HG03575 (cell line): ENCODE measurements around the gene TP53AIP1.

Experiments
- ATAC-seq: cut with Tn5 transposase; IDR thresholded peaks from one replicate; pipeline ENCODE4 v1.9.1; 2021; ENCODE audit not compliant: unreplicated experiment, insufficient number of reproducible peaks, low FRiP score; ENCODE audit errors: extremely low read depth

Gene TP53AIP1

DNA sequence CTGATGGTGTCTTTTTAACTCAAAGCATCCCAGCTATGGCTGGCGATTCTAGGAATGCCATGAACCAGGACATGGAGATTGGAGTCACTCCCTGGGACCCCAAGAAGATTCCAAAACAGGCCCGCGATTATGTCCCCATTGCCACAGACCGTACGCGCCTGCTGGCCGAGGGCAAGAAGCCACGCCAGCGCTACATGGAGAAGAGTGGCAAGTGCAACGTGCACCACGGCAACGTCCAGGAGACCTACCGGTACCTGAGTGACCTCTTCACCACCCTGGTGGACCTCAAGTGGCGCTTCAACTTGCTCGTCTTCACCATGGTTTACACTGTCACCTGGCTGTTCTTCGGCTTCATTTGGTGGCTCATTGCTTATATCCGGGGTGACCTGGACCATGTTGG, 31.4 kb downstream of the TP53AIP1 start:
- no peak for ATAC-seq

GRCh38 chr11:128910576-128910975, 32.1 kb downstream of the TP53AIP1 start:
- no peak for ATAC-seq

DNA sequence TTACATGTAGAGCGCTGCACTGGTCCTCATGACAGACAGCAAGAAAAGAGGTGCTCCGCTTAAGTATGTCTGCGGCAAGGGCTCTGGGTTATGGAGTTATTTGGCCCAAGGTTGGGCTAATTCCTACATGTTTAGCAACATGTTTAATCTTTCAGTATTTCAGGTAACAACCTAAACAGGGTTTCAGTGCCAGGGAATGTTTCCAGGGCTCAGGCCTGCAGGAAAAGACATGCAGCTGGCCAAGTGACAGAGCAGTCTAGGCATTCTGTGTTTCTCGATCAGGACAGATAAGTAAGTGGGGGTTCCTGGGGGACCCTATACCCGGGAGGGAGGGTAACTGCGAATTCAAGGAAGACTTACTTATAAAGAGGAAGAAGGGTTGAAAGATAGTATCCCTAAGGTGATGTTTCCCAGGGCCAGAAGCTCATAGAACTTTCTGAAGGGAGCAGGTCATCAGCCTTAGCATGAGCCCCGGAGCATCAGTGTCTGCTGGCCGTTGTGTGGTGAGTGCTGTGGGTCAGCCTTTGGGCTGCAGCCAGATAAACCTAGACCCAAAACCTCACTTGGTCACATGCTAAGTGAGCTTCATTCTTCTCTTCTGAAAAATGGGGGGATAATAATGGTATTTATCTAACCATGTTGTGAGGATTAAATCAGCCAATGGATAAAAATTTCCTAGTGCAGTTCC, 33.1 kb downstream of the TP53AIP1 start:
- no peak for ATAC-seq

- no peak for ATAC-seq
These were observed 34.1 kb downstream of the TP53AIP1 start for GRCh38 chr11:128908391-128909246.

- no peak for ATAC-seq
These were observed 35.1 kb downstream of the TP53AIP1 start for GRCh38 chr11:128907585-128907984.

DNA sequence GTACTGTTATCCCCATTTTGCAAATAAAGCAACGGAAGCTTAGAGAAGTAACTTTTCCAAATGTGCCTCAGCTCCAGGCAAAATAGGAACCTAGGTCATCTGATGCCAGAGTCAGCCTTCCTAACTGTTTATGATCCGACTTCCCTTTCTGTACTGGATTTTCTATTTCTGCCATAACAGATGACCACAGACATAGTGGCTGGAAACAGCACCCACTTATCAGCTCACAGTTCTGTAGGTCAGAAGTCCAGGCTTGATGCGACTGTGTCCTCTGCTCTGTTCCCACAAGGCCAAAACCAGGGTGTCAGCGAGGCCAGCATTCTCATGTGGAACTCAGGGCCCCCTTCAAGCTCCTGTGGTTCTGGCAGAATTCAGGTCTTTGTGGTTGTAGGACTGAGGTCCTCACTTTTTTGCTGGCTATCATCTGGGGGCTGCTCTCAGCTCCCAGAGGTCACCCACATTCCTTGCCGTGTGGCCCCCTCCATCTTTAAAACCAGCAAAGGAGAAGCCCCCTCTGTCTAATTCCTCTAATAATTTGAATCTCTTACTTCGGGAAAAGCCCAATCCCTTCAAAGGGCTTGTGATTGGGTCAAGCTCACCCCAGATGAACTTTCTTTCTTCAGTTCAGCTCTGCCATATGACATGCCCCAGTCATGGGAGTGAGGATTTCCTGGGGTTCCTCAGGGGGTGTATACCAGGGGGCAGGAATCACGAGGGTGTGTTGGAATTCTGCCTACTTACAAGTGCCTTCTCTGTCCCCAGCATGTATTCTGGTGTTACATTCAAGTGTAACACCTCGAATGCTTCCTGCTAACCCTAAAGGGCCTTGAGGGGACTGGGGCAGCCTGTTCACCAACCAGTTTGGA, 36.3 kb downstream of the TP53AIP1 start:
- no peak for ATAC-seq

GRCh38 chr11:128905345-128906184, 37.1 kb downstream of the TP53AIP1 start:
- ATAC-seq, result no peak

DNA sequence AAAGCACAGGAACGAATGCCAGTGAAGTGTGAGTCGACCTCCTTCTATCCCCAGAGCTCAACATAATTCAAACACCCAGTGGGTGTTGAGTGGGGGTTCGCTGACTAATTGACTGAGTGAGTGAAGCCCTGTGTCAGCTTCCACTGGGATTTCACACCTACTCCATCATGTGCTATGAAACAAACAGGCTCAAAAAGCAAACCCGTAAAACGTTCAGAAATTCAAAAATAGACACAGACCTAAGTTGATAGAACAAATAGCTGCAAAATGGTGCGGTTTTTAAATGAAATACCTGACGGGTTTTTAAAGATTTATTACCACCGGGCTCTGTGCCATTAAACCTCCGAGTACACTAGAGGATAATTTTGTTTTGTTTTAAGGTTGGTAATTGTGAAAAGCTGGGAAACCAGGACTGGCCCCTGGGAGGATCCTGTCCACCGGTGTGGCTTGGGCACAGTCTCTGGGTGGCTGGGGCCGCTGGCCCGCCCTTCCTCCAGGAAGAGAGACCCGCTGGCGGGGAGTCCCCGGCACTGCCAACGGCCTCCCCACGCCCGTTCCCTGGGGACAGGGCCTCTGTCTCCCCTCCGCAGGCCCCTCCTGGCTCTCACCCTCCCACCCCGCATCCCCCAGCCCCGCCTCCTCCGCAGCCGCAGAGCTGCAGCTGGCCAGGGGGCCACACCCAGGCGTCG, 37.9 kb downstream of the TP53AIP1 start:
- ATAC-seq, result no peak

GRCh38 chr11:128904303-128904655, 38.4 kb downstream of the TP53AIP1 start:
- no peak for ATAC-seq

DNA sequence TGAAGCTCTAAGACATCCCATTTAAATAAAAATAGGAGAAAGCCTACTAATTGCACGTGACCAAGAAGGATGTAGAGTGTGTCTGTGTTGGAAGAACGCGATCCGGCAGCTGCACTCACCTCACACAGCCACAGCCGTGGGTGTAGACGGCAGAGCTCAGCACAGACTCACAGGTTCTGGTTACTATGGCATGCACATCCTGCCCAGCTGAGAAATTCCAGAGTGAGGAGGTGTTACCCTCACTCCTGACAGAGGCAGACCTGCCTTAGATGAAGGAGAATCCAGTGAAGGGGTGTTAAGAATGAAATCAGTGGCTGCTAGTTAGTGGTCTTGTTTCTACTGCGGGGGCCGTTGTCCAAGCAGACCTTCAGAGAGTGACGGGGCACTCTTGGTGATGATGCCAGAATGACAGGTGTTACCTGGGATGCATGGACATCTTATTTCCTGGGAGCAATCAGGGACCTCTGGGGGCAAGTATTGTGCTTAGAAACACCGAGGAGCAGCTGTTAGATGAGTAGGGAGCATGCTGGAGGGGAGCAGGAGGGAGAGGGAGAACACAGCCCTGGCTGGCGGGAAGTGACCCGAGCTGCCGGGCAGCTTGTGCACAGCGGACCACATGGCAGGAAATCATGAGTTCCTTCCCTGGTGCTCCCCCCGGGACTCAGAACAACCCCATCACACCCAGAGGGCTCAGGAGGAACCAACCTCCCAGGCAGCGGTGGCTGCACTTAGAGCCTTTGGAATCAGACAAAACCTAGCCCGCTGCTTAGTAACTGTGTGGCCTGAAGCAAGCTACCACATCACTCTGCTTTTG, 39.2 kb downstream of the TP53AIP1 start:
- ATAC-seq, result no peak

- no peak for ATAC-seq
These were observed 40.1 kb downstream of the TP53AIP1 start for GRCh38 chr11:128902515-128903066.

DNA sequence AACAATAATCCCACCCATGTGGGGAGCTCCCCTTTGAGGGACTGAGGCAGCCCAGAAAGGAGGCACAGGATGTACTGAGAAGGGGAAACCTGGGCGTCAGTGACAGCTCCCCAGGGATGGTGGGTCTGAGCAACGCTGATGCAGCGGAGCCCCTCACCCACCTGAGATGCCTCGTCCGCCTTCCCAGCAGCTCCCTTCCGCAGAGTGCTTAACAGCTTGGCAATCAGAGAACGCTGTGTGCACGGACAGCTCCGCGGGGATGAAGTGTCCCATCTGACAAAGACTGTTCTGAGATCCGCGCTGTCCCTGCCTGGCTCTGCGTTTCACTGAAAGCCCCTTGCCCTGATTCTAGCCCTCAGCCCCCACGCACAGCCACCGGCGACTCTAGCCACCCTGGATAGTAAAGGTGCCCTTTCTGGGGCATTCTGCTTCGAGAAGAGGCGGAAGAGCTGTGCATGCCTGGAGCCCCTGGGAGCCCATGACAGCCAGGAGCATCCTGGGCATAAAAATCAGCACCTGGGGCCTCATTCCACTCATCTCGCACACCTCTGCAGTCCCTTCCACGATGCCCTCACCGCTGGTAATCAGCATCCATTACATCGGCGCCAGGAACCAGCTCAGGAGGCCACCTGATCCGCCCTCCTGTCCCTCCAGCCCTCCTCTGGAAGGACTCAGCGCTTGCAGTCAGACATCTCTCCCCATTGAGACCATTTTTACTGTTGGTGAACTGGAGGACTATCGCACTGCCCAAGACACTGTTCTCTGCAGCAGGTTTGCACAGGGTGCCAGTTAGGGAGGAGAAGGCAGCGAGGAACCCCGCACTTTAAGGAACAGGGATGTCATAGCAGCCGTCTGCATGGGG, 40.8 kb downstream of the TP53AIP1 start:
- no peak for ATAC-seq

DNA sequence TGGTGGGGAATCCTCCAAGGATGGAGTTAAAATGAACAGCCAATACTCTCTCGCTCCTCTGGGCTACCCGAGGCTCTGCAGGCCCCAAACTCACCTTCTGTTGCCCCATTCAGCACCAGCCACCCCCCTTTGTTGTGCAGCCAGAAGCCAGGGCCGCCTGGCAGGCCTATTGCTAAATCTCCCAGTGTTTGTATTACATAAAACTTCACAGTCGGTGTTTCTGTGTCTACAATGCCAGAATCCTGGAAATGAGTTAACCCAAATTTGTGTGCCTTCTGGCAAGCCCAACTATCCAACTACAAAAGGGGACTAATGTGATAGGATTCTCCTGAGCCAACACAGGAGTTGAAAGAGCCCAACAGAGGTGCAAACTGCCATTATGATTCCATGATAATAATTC, 42.2 kb downstream of the TP53AIP1 start:
- ATAC-seq, result no peak

DNA sequence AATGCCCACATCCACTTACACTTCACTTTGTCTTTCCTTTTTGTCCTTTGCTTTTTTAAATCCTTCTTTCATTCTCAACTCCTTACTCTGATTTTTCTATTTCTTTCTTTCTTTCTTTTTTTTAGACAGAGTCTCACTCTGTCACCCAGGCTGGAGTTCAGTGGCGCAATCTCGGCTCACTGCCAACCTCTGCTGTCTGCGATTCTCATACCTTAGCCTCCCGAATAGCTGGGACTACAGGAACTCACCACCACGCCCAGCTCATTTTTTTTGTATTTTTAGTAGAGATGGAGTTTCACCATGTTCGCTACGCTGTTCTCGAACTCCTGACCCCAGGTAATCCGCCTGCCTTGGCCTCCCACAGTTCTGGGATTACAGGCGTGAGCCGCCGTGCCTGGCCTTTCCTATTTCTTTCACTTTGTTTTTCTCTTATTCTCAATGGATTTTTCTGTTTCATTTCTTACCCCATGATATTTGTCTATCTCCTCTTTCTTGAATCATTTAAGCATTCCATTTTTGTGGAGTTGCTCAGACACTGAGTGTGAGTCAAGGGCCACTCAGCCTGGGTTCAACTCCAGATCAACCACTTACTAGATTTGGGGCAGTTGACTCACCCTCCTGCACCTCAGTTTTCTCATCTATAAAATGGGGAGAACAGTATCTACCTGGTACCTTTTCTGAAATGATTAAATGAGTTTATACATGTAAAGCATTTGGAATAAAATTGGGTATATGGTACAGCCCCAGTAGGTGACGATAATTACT, 43.9 kb downstream of the TP53AIP1 start:
- no peak for ATAC-seq

DNA sequence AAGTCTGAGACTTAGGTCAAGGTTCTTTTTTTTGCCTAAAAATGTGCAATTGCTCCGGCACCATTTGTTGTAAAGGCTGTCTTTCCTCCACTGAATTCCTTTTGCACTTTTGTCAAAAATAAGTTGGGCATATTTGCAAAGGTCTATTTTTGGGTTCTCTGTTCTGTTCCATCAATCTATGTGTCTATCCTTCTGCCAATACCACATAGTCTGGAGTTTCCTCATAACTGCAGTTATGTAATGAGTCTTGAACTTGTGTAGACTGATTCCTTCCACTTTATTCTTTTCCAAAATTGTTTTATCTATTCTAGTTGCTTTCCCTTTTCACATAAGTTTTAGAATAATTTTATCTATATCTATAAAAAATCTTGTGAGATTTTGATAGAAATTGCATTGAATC, 44.8 kb downstream of the TP53AIP1 start:
- no peak for ATAC-seq

GRCh38 chr11:128896356-128896755, 46.3 kb downstream of the TP53AIP1 start:
- no peak for ATAC-seq
